Dedifferentiated amniotic fluid mesenchymal stem cell (primary cell): Measurements from ENCODE around the gene FPR3.
"Not testable (repeated sequence)": the region's sequence is repeated elsewhere in the genome, so short reads cannot be mapped to it uniquely, and the experiment has no call there.

ENCODE experiments used
- DNase-seq: peaks from one replicate; pipeline ENCODE4 v3.0.0-alpha.2; 2016; ENCODE audit errors: extremely low spot score

Gene FPR3

DNA sequence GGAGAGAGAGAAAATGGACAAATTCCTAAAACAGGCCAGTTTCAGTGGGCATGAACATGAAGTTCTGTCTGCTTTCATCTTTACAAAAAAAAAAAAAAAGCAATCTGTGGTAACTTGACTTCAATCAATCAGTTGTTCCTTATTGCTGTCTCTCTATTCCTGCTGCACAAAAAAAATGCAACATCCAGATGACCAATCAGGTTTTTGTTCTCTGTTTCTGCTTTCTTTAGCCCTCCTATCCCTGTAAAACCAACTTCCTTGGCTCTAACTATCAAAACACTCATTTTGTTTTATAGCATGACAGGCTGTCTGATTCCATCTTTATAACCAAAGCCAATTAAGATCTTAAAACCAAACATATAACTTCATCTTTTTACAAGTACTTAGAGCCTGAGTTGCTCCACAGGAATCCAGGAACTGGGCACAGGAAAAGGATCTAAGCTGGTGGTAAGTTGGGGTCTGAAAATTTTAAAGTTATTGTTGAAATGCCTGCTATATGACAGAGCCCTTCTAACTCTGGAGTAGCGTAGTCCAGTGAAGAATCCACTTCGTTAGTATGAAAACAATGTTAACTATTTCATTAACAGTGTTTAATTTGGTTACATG is at the start of gene FPR3:
Gene FPR3 (plus strand): TSS at position 273 of the 606 bp plus-strand sequence. CDS start 28,592 bp downstream, outside the sequence.
- DNase-seq = no peak

GRCh38 chr19:51746731-51747130 is 48.2 kb upstream of the FPR3 start:
- no peak for DNase-seq

- DNase-seq = no peak
Observed at GRCh38 chr19:51749979-51750378, 45.0 kb upstream of the FPR3 start.

DNA sequence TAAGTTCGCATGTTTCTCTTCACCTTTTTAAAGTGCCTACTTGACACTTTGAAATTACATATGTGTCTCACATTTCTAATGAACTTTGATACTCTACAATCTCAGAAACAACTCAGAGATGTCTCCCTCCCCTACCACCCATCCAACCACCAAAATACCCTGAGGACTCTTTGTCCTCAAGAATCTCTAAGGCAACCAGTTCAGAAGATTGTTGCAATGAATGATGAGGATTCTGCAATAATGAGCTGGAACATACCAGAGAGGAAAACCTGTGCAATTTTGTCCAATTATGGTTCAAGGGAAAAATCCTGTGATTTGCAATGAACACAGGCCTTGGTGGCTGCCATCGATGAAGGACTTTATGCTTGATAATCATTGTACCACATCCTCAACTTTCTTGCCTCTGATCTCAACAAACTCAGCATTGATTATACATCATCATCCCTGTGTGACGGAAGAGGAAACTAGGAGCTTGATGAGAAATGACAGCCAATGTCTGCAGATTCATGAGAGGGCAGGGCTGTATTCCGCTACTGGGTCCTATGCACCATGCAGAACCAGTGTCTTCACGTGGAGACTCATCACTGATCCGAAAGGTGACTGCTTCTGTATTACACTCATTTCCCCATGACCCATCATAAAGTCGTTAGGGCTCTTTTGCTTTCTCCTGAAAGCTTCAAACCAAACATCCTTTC is 44.4 kb upstream of the FPR3 start:
- no peak for DNase-seq

DNA sequence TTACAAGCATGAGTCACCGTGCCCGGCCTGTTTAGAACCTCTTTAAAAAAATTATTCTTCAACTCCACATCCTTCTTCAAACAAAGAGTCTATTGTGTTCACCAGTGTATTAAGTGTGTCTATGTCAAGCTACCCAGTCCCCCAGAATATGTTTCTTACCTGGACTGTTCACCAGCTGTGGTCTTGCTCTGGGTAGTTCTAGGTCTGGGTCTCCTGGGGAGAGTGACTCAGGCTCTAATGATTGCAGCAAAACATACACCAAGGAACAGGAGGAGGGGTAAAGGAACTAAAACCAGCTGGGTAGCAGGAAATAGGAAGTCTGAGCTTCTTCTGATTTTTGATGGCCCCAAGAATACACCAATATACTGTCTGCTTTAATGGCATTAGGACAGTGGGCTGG is 43.3 kb upstream of the FPR3 start, which contains the start of gene FPR1:
Gene FPR1 (minus strand): TSS at position 224 of the 400 bp plus-strand sequence. CDS start 4,884 bp downstream, outside the sequence.
- DNase-seq = no peak

- DNase-seq = no peak
Observed at GRCh38 chr19:51754109-51754508, 40.8 kb upstream of the FPR3 start.

DNA sequence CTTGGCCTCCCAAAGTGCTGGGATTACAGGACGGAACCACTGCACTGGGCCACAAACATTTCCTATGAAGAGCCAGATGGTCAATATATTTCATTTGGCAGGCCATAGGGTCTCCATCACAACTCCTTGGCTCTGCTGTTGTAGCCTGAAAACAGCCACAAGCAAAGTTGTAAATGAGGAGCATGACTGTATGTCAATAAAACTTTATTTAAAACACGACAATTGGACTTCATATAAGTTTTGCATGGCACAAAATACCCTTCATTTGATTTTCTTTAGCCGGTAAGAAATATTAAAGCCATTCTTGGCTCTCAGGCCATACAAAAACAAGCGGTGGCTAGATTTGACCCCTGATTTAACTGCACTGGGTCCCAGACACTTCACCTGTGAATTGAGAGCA is 40.2 kb upstream of the FPR3 start:
- DNase-seq = no peak

DNA sequence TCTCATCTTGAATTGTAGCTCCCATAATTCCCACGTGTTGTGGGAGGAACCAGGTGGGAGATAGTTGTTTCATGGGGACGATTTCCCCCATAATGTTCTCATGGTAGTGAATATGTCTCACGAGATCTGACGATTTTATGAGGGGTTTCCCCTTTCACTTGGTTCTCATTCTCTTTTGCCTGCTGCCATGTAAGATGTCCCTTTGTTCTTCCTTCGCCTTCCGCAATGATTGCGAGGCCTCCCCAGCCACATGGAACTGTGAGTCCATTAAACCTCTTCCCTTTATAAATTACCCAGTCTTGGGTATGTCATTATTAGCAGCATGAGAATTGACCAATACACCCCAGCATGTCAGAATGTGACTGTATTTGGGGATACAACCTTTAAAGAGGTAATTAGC is 39.4 kb upstream of the FPR3 start:
- no peak for DNase-seq

- DNase-seq = no peak
Observed at GRCh38 chr19:51760697-51761356, 34.1 kb upstream of the FPR3 start, which contains the start of gene FPR2. Gene FPR2, plus strand, starts transcription at chr19:51761180. Its CDS starts 7,479 bp downstream, at chr19:51768659.

DNA sequence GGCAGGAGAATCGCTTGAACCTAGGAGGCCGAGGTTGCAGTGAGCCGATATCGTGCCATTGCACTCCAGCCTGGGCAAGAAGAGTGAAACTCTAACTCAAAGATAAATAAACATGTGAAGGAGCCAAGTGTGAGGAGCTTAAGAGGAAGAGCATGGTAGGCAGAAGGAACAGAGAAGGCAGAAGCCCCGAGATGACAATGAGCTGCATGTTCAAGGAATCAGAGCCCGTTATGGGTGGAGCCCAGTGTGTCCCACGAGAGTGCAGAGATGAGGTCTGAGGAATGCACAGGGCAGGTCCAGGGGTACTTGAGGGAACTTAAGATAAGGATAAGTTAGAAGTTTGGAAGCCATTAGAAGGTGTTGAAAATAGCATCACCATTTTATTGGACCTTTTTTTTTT is 33.3 kb upstream of the FPR3 start:
- no peak for DNase-seq

- no peak for DNase-seq
Observed at GRCh38 chr19:51765086-51765485, 29.9 kb upstream of the FPR3 start.

DNA sequence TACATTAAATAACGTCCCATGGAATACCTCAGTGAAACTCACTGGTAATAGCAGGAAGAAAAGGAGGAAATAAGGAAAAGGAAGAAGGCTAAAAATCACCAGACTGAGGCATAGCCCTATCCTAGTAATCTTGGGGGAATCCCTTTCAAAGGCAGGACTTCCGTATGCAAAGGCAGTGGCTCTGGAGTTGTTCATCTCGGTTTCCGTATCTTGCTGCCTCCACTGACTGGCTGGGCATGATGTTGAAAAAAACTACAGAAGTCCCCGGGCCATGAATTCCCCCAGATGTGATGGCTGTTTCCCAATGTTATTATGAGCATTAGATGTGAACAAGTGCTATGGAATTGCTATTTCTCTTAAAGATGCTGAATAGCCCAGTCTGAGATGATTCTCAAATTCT is 28.5 kb upstream of the FPR3 start:
- no peak for DNase-seq

DNA sequence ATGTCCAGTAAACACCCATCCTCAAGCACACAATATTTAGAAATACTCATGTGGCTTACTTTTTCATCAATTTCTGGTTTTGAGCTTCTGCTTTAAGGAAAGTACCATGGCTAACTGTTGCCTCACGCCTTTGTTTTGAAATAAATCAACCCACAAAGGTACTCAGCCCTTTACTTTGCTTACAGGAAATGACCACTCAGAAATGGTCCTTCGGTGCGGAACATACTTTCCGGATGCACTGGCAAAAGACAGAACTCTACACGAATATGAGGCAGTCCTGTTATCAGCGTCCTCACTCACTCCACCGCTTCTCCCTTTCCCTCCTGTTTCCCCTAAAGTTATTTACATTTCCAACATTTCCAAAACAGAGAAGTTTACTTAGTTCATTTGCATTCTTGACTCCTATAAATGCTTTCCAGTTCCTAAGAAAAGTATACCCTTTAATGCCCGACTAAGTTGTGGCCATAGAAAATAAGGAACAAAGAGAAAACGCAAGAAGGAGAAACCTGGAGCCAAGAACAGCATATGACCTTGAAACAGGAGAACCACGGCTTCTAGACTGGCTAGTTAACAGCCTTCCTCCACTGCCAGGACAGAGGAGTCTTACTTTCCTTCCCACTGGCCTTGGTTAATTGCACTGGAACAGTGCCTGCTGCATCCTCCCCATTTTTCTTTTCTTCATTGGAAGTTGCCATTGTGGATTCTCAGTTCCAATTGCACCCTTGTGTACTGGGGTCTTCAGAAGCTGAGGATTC is 23.4 kb upstream of the FPR3 start:
- no peak for DNase-seq

DNA sequence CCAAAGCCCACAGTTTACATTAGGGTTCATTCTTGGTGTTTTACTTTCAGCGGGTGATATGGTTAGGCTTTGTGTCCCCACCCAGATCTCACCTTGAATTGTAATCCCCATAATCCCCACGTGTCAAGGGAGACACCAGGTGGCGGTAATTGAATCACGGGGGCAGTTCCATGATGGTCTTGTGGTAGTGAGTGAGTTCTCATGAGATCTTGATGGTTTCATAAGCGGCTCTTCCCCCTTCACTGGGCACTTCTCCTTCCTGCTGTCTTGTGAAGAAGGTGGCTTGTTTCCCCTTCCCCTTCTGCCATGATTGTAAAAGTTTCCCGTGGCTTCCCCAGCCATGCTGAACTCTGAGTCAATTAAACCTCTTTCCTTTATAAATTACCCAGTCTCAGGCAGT is 22.0 kb upstream of the FPR3 start:
- DNase-seq = no peak

GRCh38 chr19:51776561-51776960 is 18.4 kb upstream of the FPR3 start:
- not testable (repeated sequence) for DNase-seq

DNA sequence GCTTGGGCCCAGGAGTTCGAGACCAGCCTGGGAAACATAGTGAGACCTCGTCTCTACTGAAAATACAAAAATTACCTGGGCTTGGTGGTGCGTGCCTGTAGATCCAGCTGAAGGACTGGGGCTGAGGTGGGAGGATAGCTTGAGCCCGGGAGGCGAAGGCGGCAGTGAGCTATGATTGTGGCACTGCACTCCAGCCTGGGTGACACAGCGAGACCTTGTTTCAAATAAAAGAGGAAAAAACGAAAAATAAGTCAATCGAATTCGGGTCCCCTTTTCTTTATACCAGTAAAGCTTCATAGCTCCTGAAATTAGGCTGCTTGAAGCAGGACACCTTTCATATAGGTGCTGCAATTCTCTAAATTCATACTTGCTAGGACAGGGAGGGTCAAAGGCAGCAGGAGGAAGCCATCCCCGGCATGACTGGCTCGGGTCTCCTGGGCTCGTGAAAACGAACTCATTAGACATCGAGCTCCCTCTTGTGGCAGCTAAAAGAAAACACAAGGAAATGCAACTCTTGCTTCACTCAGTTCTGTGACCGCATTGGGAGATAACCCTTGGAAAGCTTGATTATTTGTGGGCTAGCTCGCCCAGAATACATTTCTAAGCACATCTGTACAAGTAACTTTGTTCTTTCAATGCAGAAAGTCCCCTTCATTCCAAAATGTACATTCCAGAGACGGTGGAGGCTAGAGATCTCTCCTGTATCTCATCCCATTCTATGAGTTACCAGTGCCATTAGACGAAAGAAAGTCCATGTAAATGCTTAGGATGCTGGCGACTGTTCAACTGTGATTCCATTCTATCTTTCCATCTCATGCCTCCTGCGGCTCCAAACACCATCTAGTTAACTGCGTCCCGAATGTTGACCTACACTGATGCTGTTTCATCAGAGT is 17.1 kb upstream of the FPR3 start:
- peak; percentile 81 for DNase-seq

DNA sequence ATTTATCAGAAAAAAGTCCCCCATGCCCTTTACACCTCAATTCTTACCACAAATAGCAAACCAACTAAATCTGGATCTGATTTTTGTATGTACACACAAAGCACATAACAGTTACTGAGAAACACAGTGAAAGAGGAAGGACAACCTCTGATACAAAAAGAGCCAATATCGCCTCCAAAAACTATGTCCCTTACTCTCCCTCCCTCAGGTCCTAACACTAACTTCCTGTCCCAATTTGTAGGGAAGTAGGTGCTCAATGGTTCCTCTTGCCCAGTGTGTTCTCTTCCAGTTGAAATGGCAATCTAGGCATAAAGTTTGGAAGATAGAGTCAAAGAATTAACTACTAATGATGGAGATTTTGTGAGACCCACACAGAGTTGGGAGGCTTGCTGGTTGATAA is 15.8 kb upstream of the FPR3 start:
- DNase-seq = no peak

DNA sequence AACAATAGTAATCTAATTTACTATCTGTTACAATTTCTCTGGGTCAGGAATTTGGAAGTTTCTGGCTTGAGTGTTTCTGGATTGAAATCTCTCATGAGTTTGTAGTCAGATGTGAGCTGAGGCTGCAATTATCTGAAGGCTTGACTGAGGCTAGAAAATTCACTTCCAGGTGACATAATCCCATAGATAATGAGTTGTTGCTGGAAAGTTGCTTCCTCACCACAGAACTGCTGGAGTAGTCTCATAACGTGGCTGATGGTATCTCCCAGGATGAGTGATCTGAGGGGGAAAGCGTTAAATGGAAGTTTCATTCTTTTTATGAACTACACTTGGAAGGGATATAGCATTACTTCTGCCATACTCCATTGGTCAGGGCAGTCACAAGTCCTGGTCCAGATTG is 15.3 kb upstream of the FPR3 start:
- DNase-seq = no peak

GRCh38 chr19:51780270-51780669 is 14.7 kb upstream of the FPR3 start:
- no peak for DNase-seq

DNA sequence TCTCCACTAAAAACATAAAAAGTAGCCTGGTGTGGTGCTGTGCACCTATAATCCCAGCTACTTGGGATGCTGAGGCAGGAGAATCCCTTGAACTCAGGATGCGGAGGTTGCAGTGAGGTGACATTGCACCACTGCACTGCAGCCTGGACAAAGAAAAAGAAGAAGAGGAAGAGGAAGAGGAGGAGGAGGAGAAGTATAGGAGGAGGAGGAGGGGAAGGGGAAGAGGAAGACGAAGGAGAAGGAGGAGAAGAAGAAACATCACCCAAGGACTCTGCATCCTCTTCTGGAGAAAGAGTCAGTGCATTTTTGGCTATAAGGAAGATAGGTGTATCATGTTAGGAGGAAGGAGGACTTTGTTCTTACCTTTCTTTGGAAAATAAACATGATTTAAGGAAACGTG is 13.0 kb upstream of the FPR3 start:
- no peak for DNase-seq

DNA sequence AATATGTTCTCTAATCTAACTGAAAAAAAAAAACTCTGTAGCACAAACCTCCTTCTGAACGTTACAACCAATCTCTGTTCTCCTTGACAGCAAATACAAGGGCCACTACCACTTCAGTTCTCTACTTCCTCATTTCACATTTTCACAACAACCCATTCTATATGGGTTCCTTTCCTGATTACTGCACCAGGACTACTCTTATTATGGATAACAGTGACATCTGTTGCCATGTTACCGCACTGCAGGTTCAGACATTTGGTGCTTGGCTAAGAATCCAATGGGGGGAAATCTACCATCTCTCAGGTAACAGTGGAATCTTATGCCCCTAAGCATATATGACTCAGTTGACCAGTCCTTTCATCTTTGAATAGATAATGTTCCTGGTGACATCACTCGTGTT is 11.6 kb upstream of the FPR3 start:
- no peak for DNase-seq
